Heart left ventricle (tissue), 16 donors: ENCODE data around the gene GBA3. TPM values are rescaled to one million over a fixed set of nuclear protein-coding genes. Genes with fewer than 3 reads are reported as not detected.

Experiments
- ATAC-seq, 4 donors: fragments of 200-7000 bp; cut with Tn5 transposase; one replicate each; pipeline ENCODE4 v1.9.1; 2020 to 2022; ENCODE audit warnings: moderate library complexity in 4 of 4, mild to moderate bottlenecking in 3 of 4, moderate number of reproducible peaks in 1 of 4
- DNase-seq, 5 donors: peaks; one replicate each; pipeline ENCODE4 v3.0.0-alpha.2; 2020
- H3K27ac ChIP-seq, 12 donors: fragments of 200-600 bp; sonication (generic) in 4 of 12; one replicate each; pipeline versions ENCODE4 v1.5.0 to v1.8.0; 2016 to 2022; ENCODE audit warnings: mild to moderate bottlenecking in 2 of 12
- H3K27me3 ChIP-seq, 9 donors: fragments of 200-600 bp; sonication (generic) in 2 of 9; one replicate each; pipeline versions ENCODE4 v1.5.1 to v1.8.0; 2016 to 2022; ENCODE audit warnings: mild to moderate bottlenecking in 3 of 9
- H3K36me3 ChIP-seq, 9 donors: fragments of 200-600 bp; sonication (generic) in 2 of 9; one replicate each; pipeline versions ENCODE4 v1.5.0 to v1.8.0; 2018 to 2022; ENCODE audit warnings: mild to moderate bottlenecking in 2 of 9
- H3K4me1 ChIP-seq, 12 donors: fragments of 200-600 bp; sonication (generic) in 4 of 12; one replicate each; pipeline versions ENCODE4 v1.5.0 to v1.8.0; 2016 to 2022; ENCODE audit warnings: mild to moderate bottlenecking in 3 of 12
- H3K4me3 ChIP-seq, 12 donors: fragments of 200-600 bp; sonication (generic) in 4 of 12; one replicate each; pipeline versions ENCODE4 v1.5.0 to v1.8.0; 2017 to 2022; ENCODE audit warnings: mild to moderate bottlenecking in 9 of 12, moderate library complexity in 4 of 12
- H3K9me3 ChIP-seq, 12 donors: fragments of 200-600 bp; sonication (generic) in 4 of 12; one replicate each; pipeline versions ENCODE4 v1.5.0 to v1.8.0; 2016 to 2022; ENCODE audit warnings: mild to moderate bottlenecking in 1 of 12
- CTCF ChIP-seq, 12 donors: fragments of 200-600 bp; sonication (generic) in 4 of 12; IDR thresholded peaks; one replicate each; pipeline versions ENCODE4 v1.5.0 to v1.8.0; 2018 to 2022; ENCODE audit warnings: antibody characterized with exemption in 12 of 12, mild to moderate bottlenecking in 5 of 12
- POLR2A ChIP-seq, 2 donors: fragments of 450-650 bp; IDR thresholded peaks; one replicate each; pipeline ENCODE4 v1.6.1; 2017; ENCODE audit warnings: antibody characterized with exemption in 2 of 2, mild to moderate bottlenecking in 2 of 2, moderate library complexity in 2 of 2
- WGBS, 4 donors: extraction: QIAGEN DNeasy Blood & Tissue Kit in 2 of 4; methylation state at CpG; one replicate each; pipeline versions ENCODE4 v1.1.5 to v1.1.7; 2013 to 2018; 5-methylcytosine and 5-hydroxymethylcytosine counted together
- intact Hi-C, 10 donors: fragments of 100-400 bp; cut with DNase I; formaldehyde crosslinking; loops; one replicate each; pipeline versions ENCODE4 v1.11.1 to v1.14.2; 2022
- polyA plus RNA-seq, 2 donors: library from polyadenylated mRNA; stranded (reverse); fragments of 200-250 nt; gene quantifications; one replicate each; pipeline ENCODE4 v1.2.3, GENCODE V29; 2013
- total RNA-seq, 9 donors: library from RNA; depleted of rRNA in 2 of 9; stranded (reverse); fragments of >200 nt in 2 of 9; fragmentation: NEBNext Ultra II Directional in 3 of 9; extraction: Animal tissue kit (Norgen Biotek cat#: 25700) in 3 of 9; gene quantifications; one replicate each; pipeline versions ENCODE4 v1.1.0 to v1.2.4, GENCODE V29; 2016 to 2023
- donor health status: ischemic (EF 13 %, LVEDD 7.1; RV severe dilation, severe dysfunction).
- donor health status: healthy with polysubstance abuse.
- donor health status: DM: no; HTN: yes; CAD: no.
- donor health status: DM: no; HTN: no; CAD: no.
- donor health status: ischemic (EF 25% LVEDD 6.9; RV normal size, moderate dysfunction).
- donor health status: ischemic (EF 25% LVEDD 5.7; RV mildly dilated, moderate dysfunction).
- donor health status: healthy.
- donor health status: DM: yes; HTN: yes; CAD: no.
- donor health status: ischemic (EF 35%, LVEDD 5.7; RV mildly dilated, moderate dysfunction).
- donor health status: nonischemic (EF 11% LVEDD 7.7; RV severe dilation, severe dysfunction).
- donor health status: DM: yes; HTN: yes; CAD: no.
- donor health status: PGD.
- donor health status: ischemic (EF 29% LVEDD 5.4; RV normal size, mild dysfunction).
- donor health status: nonischemic (EF 23%, LVEDD 6.1; RV moderate dilation, normal function).

Gene GBA3
- total and polyA plus RNA-seq, 11 donors, result 0.16 TPM; not detected in 10

GRCh38 chr4:22686141-22686540 is 6.6 kb upstream of the GBA3 start:
- 29 to 49% (median 33%) methylated on average over 5 of the region's 5 CpGs for WGBS, 4 donors
- Histone ChIP-seq H3K4me3 (no peak overlapping the region), H3K27ac (no peak overlapping the region), H3K36me3 (no peaks in the 10 kb centered on the region), H3K27me3 (no peaks in the 10 kb centered on the region), H3K9me3 (no peaks in the 10 kb centered on the region), H3K4me1 (peaks cover 0 to 12% (median 0%) of the 10 kb centered on the region in 12 donors)
- no peak for ATAC-seq
- DNase-seq, result no peak
- intact Hi-C loops, result loop anchor here in 2 of 10 donors (2.0 to 5.0 kb wide), 3 partner anchors 275 to 899 kb away; no protein-coding TSS in a partner anchor
- TF ChIP-seq CTCF (IDR thresholded peaks at IDR 0.05) (no peak), POLR2A (IDR thresholded peaks at IDR 0.05) (no peak)

GRCh38 chr4:22688236-22688635 is 4.5 kb upstream of the GBA3 start:
- Histone ChIP-seq H3K36me3 (no peaks in the 10 kb centered on the region), H3K27me3 (peaks cover 0 to 5% (median 0%) of the 10 kb centered on the region in 9 donors), H3K4me3 (no peak overlapping the region), H3K9me3 (no peaks in the 10 kb centered on the region), H3K27ac (no peak overlapping the region), H3K4me1 (peaks cover 0 to 12% (median 0%) of the 10 kb centered on the region in 12 donors)
- WGBS, 4 donors, result 79 to 93% (median 87%) methylated on average over 3 of the region's 3 CpGs
- no peak for ATAC-seq
- TF ChIP-seq POLR2A (IDR thresholded peaks at IDR 0.05), result no peak
- TF ChIP-seq CTCF (IDR thresholded peaks at IDR 0.05), result no peak
- intact Hi-C loops, result loop anchor here in 3 of 10 donors (2.0 to 5.0 kb wide), 3 partner anchors 896 to 901 kb away; no protein-coding TSS in a partner anchor
- no peak for DNase-seq

- ATAC-seq, result no peak
- H3K9me3 ChIP-seq, result no peaks in the 10 kb centered on the region
- no peak overlapping the region for H3K4me3 ChIP-seq
- peaks cover 0 to 12% (median 0%) of the 10 kb centered on the region in 12 donors for H3K4me1 ChIP-seq
- no peak overlapping the region for H3K27ac ChIP-seq
- no peaks in the 10 kb centered on the region for H3K36me3 ChIP-seq
- intact Hi-C loops, result loop anchor here in 3 of 10 donors (2.0 to 5.0 kb wide), 3 partner anchors 897 to 902 kb away; no protein-coding TSS in a partner anchor
- peaks cover 0 to 5% (median 0%) of the 10 kb centered on the region in 9 donors for H3K27me3 ChIP-seq
- DNase-seq, result no peak
- 82 to 90% (median 87%) methylated on average over 3 of the region's 3 CpGs for WGBS, 4 donors
- TF ChIP-seq CTCF (IDR thresholded peaks at IDR 0.05) (no peak), POLR2A (IDR thresholded peaks at IDR 0.05) (no peak)
Measured at GRCh38 chr4:22689428-22689827, 3.3 kb upstream of the GBA3 start.

GRCh38 chr4:22695029-22695428 is 2.3 kb downstream of the GBA3 start:
- peaks cover 0 to 5% (median 0%) of the 10 kb centered on the region in 9 donors for H3K27me3 ChIP-seq
- DNase-seq (no peak), ATAC-seq (no peak)
- 90 to 100% (median 93%) methylated on average over 1 of the region's 1 CpG for WGBS, 4 donors
- no peaks in the 10 kb centered on the region for H3K4me1 ChIP-seq
- no peak overlapping the region for H3K27ac ChIP-seq
- no peaks in the 10 kb centered on the region for H3K36me3 ChIP-seq
- no peak overlapping the region for H3K4me3 ChIP-seq
- intact Hi-C loops, result no loop called here
- TF ChIP-seq CTCF (IDR thresholded peaks at IDR 0.05) (no peak), POLR2A (IDR thresholded peaks at IDR 0.05) (no peak)
- no peaks in the 10 kb centered on the region for H3K9me3 ChIP-seq
